ENCODE data around the gene MSI2.

MSI2 gene

GRCh38 chr17:57236686-57237299 lies 19.5 kb upstream of the MSI2 start:
- Histone ChIP-seq H2AK5ac (ENCODE audit: low read length) (no peak overlapping the region), H2BK120ac (ENCODE audit: insufficient read depth, low read length, poor library complexity) (no peak overlapping the region), H3K4me1 (ENCODE audit: control insufficient read depth in 1 of 2, insufficient read depth in 2 of 2, low read length in 2 of 2) (peaks cover 0 to 2% of the 10 kb centered on the region in 2 experiments), H4K8ac (ENCODE audit: low read depth, low read length) (no peak overlapping the region), H3K4ac (ENCODE audit: low read depth, low read length) (no peak overlapping the region), H3K36me3 (ENCODE audit: control insufficient read depth in 1 of 2, insufficient read depth in 2 of 2, low read length in 2 of 2) (no peaks in the 10 kb centered on the region), H4K12ac (ENCODE audit: low read depth, low read length) (no peak overlapping the region), H3K4me2 (ENCODE audit: low read length) (no peak overlapping the region), H4K91ac (ENCODE audit: low read depth, low read length) (peak overlapping the region; percentile 26), H3K27me3 (ENCODE audit: insufficient read depth, low read length) (no peaks in the 10 kb centered on the region), H2AFZ (ENCODE audit: insufficient read depth, low read length, poor library complexity) (no peak overlapping the region), H2BK12ac (ENCODE audit: low read length) (no peak overlapping the region), H3K79me1 (ENCODE audit: low read length) (peaks cover 3% of the 10 kb centered on the region), H3K18ac (ENCODE audit: low read length) (no peak overlapping the region), H3K9me3 (ENCODE audit: insufficient read depth, low read depth, low read length) (no peaks in the 10 kb centered on the region), H3K9ac (ENCODE audit: low read length) (no peak overlapping the region), H3K79me2 (ENCODE audit: control insufficient read depth, insufficient read depth, low read length, poor library complexity) (no peaks in the 10 kb centered on the region), H3K27ac (ENCODE audit: low read depth, low read length) (no peak overlapping the region), H3K4me3 (ENCODE audit: low read depth, low read length) (no peak overlapping the region), H2BK5ac (ENCODE audit: low read depth, low read length, poor library complexity) (no peak overlapping the region), H3K23ac (ENCODE audit: low read length) (no peak overlapping the region), H3K14ac (ENCODE audit: low read length) (no peak overlapping the region)
- WGBS (ENCODE audit: extremely low coverage, insufficient coverage, insufficient read length), result no CpG with 5 or more reads among the region's 5 CpGs
- peak in 1 of 2 donors; percentile 8 for DNase-seq

GRCh38 chr17:57240648-57241047 lies 15.7 kb upstream of the MSI2 start:
- Histone ChIP-seq H3K23ac (ENCODE audit: low read length) (no peak overlapping the region), H4K91ac (ENCODE audit: low read depth, low read length) (no peak overlapping the region), H4K8ac (ENCODE audit: low read depth, low read length) (no peak overlapping the region), H4K12ac (ENCODE audit: low read depth, low read length) (no peak overlapping the region), H2AFZ (ENCODE audit: insufficient read depth, low read length, poor library complexity) (no peak overlapping the region), H3K79me2 (ENCODE audit: control insufficient read depth, insufficient read depth, low read length, poor library complexity) (no peaks in the 10 kb centered on the region), H3K18ac (ENCODE audit: low read length) (no peak overlapping the region), H3K79me1 (ENCODE audit: low read length) (peaks cover 4% of the 10 kb centered on the region), H3K27me3 (ENCODE audit: insufficient read depth, low read length) (no peaks in the 10 kb centered on the region), H3K4me1 (ENCODE audit: control insufficient read depth in 1 of 2, insufficient read depth in 2 of 2, low read length in 2 of 2) (peaks cover 0 to 3% of the 10 kb centered on the region in 2 experiments), H2BK120ac (ENCODE audit: insufficient read depth, low read length, poor library complexity) (no peak overlapping the region), H3K4ac (ENCODE audit: low read depth, low read length) (no peak overlapping the region), H3K4me2 (ENCODE audit: low read length) (no peak overlapping the region), H2AK5ac (ENCODE audit: low read length) (no peak overlapping the region), H3K9me3 (ENCODE audit: insufficient read depth, low read depth, low read length) (no peaks in the 10 kb centered on the region), H3K27ac (ENCODE audit: low read depth, low read length) (no peak overlapping the region), H2BK5ac (ENCODE audit: low read depth, low read length, poor library complexity) (no peak overlapping the region), H3K14ac (ENCODE audit: low read length) (no peak overlapping the region), H2BK12ac (ENCODE audit: low read length) (no peak overlapping the region), H3K9ac (ENCODE audit: low read length) (no peak overlapping the region), H3K4me3 (ENCODE audit: low read depth, low read length) (no peak overlapping the region), H3K36me3 (ENCODE audit: control insufficient read depth in 1 of 2, insufficient read depth in 2 of 2, low read length in 2 of 2) (no peaks in the 10 kb centered on the region)
- WGBS (ENCODE audit: extremely low coverage, insufficient coverage, insufficient read length), result no CpG with 5 or more reads among the region's 3 CpGs
- DNase-seq, result no peak

- Histone ChIP-seq H3K79me1 (ENCODE audit: low read length) (peaks cover 1% of the 10 kb centered on the region), H4K91ac (ENCODE audit: low read depth, low read length) (peak overlapping the region; percentile 26), H3K4me3 (ENCODE audit: low read depth, low read length) (no peak overlapping the region), H3K4ac (ENCODE audit: low read depth, low read length) (no peak overlapping the region), H3K79me2 (ENCODE audit: control insufficient read depth, insufficient read depth, low read length, poor library complexity) (no peaks in the 10 kb centered on the region), H3K36me3 (ENCODE audit: control insufficient read depth in 1 of 2, insufficient read depth in 2 of 2, low read length in 2 of 2) (no peaks in the 10 kb centered on the region), H2AFZ (ENCODE audit: insufficient read depth, low read length, poor library complexity) (no peak overlapping the region), H3K14ac (ENCODE audit: low read length) (no peak overlapping the region), H3K27me3 (ENCODE audit: insufficient read depth, low read length) (no peaks in the 10 kb centered on the region), H3K18ac (ENCODE audit: low read length) (peak overlapping the region; percentile 8), H3K23ac (ENCODE audit: low read length) (no peak overlapping the region), H3K4me2 (ENCODE audit: low read length) (no peak overlapping the region), H3K27ac (ENCODE audit: low read depth, low read length) (no peak overlapping the region), H4K8ac (ENCODE audit: low read depth, low read length) (no peak overlapping the region), H3K9me3 (ENCODE audit: insufficient read depth, low read depth, low read length) (no peaks in the 10 kb centered on the region), H2BK120ac (ENCODE audit: insufficient read depth, low read length, poor library complexity) (no peak overlapping the region), H3K9ac (ENCODE audit: low read length) (no peak overlapping the region), H2BK12ac (ENCODE audit: low read length) (peak overlapping the region; percentile 96), H2AK5ac (ENCODE audit: low read length) (no peak overlapping the region), H3K4me1 (ENCODE audit: control insufficient read depth in 1 of 2, insufficient read depth in 2 of 2, low read length in 2 of 2) (peaks cover 0 to 2% of the 10 kb centered on the region in 2 experiments), H4K12ac (ENCODE audit: low read depth, low read length) (no peak overlapping the region), H2BK5ac (ENCODE audit: low read depth, low read length, poor library complexity) (no peak overlapping the region)
- no peak for DNase-seq
- WGBS (ENCODE audit: extremely low coverage, insufficient coverage, insufficient read length), result no CpG with 5 or more reads among the region's 7 CpGs
These were observed 14.2 kb upstream of the MSI2 start for GRCh38 chr17:57242148-57242547.

- no peak overlapping the region for H2AFZ ChIP-seq (ENCODE audit: insufficient read depth, low read length, poor library complexity)
- no peak overlapping the region for H4K12ac ChIP-seq (ENCODE audit: low read depth, low read length)
- peak overlapping the region; percentile 12 for H2BK12ac ChIP-seq (ENCODE audit: low read length)
- no peak overlapping the region for H3K18ac ChIP-seq (ENCODE audit: low read length)
- peak overlapping the region; percentile 24 for H3K14ac ChIP-seq (ENCODE audit: low read length)
- H3K79me1 ChIP-seq (ENCODE audit: low read length), result peaks cover 1% of the 10 kb centered on the region
- H3K79me2 ChIP-seq (ENCODE audit: control insufficient read depth, insufficient read depth, low read length, poor library complexity), result no peaks in the 10 kb centered on the region
- peaks cover 0 to 2% of the 10 kb centered on the region in 2 experiments for H3K4me1 ChIP-seq (ENCODE audit: control insufficient read depth in 1 of 2, insufficient read depth in 2 of 2, low read length in 2 of 2)
- H2BK120ac ChIP-seq (ENCODE audit: insufficient read depth, low read length, poor library complexity), result peak overlapping the region; percentile 1
- H3K9ac ChIP-seq (ENCODE audit: low read length), result no peak overlapping the region
- H4K8ac ChIP-seq (ENCODE audit: low read depth, low read length), result no peak overlapping the region
- DNase-seq, result peak in 1 of 2 donors; percentile 69
- no peak overlapping the region for H3K4me3 ChIP-seq (ENCODE audit: low read depth, low read length)
- H3K27me3 ChIP-seq (ENCODE audit: insufficient read depth, low read length), result no peaks in the 10 kb centered on the region
- H3K27ac ChIP-seq (ENCODE audit: low read depth, low read length), result no peak overlapping the region
- WGBS (ENCODE audit: extremely low coverage, insufficient coverage, insufficient read length), result no CpG with 5 or more reads among the region's 13 CpGs
- no peak overlapping the region for H3K4ac ChIP-seq (ENCODE audit: low read depth, low read length)
- H3K23ac ChIP-seq (ENCODE audit: low read length), result no peak overlapping the region
- H3K9me3 ChIP-seq (ENCODE audit: insufficient read depth, low read depth, low read length), result no peaks in the 10 kb centered on the region
- no peaks in the 10 kb centered on the region for H3K36me3 ChIP-seq (ENCODE audit: control insufficient read depth in 1 of 2, insufficient read depth in 2 of 2, low read length in 2 of 2)
- H2BK5ac ChIP-seq (ENCODE audit: low read depth, low read length, poor library complexity), result no peak overlapping the region
- H4K91ac ChIP-seq (ENCODE audit: low read depth, low read length), result no peak overlapping the region
- H2AK5ac ChIP-seq (ENCODE audit: low read length), result peak overlapping the region; percentile 2
- H3K4me2 ChIP-seq (ENCODE audit: low read length), result no peak overlapping the region
These were observed 13.1 kb upstream of the MSI2 start for GRCh38 chr17:57243171-57243622.
